Activated CD8-positive, alpha-beta memory T cell treated with anti-CD3 and anti-CD28 coated beads, Interleukin-2, amount 50 U/mL, for 24 hours (primary cell): ENCODE data around the gene ARID5A.

Experiments
- DNase-seq: peaks from one replicate; pipeline ENCODE4 v3.0.0-alpha.2; 2020; ENCODE audit errors: extremely low read depth

The ARID5A gene

GRCh38 chr2:96601382-96602292 is 65.1 kb downstream of the ARID5A start:
- DNase-seq, result no peak
